GM21576 (cell line): Measurements from ENCODE around the gene ABHD16A.

Source experiments
- ATAC-seq: cut with Tn5 transposase; IDR thresholded peaks from one replicate; pipeline ENCODE4 v1.9.1; 2021; ENCODE audit warnings: mild to moderate bottlenecking, moderate library complexity; ENCODE audit not compliant: unreplicated experiment

The ABHD16A gene

DNA sequence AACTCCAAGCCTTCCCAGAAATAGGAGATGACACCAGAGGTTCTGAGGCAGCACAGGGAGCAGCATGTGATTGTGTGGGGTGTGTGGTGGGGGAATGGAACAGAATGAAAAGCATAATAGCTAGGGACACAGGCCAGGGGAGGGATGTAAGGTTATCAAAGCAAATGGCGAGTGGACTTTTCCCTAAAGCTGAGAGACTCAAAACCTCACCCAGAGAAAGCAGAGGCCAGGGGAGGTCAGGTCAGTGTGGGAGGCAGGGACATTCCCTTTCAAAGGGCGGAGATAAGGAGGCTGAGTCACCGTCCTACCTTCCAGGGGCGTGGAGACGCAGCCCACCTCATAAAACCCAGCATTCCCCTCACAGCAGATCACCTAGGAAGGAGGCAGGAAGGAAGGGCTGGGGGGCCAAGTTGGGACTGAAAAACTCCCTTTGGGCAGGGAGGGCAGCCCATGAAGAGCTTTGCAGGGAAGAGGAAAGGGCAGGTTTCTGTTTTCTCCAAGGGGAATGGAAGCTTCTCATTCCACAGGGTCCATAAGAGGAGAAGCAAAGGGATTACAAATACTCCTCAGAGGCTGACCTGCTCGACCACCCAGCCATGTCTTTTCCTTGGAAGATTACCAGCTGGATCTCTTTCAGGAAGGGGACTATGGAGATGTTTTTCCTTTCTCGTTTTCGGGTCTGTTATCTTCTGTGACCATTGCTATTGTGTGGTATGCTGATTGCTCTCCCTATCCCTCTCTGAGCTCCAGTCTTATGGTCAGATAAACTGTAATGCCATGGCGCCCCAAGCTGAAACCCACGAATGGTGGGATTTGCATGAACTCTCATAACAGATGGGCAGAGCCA is 12.7 kb downstream of the ABHD16A start:
- no peak for ATAC-seq

DNA sequence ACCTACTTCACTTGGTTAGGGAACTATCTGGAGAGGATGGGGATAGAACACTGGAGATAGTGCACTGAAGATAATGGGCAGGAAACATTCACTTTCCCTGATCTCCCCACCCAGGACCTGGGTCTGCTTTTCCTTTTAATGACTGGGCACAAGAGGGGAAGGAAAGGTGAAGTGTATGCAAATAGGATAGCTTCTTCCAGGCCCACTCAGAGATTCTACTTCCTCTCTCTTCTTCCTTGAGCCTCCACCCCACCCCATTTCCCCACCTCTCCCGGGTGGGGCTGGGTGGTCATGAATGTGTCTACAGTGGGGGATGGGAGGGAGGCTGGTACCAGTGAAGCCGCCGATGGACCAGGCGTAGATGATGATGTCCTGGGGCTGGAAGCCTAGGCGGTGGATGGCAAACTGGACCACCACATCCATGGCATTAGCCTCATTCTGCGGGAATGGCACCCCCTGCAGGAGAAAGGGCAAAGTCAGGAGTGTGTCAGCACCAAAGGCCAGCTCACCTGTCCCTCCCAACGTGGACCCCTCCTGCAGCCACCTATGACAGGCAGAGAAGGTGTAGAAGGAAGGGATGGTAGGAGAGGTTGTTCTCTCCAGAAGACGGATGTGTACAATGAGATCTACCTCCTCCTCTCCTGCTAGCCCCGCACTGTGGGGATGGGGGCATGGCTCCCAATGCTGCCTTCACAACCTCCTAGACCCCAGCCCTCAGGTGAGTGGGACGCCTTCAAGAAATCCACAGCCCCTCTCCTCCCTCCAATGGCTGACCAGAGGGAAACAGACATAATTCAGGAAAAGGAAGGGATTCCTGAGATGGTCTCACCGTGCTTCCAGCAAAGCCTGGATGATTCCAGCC is 13.6 kb downstream of the ABHD16A start:
- no peak for ATAC-seq

DNA sequence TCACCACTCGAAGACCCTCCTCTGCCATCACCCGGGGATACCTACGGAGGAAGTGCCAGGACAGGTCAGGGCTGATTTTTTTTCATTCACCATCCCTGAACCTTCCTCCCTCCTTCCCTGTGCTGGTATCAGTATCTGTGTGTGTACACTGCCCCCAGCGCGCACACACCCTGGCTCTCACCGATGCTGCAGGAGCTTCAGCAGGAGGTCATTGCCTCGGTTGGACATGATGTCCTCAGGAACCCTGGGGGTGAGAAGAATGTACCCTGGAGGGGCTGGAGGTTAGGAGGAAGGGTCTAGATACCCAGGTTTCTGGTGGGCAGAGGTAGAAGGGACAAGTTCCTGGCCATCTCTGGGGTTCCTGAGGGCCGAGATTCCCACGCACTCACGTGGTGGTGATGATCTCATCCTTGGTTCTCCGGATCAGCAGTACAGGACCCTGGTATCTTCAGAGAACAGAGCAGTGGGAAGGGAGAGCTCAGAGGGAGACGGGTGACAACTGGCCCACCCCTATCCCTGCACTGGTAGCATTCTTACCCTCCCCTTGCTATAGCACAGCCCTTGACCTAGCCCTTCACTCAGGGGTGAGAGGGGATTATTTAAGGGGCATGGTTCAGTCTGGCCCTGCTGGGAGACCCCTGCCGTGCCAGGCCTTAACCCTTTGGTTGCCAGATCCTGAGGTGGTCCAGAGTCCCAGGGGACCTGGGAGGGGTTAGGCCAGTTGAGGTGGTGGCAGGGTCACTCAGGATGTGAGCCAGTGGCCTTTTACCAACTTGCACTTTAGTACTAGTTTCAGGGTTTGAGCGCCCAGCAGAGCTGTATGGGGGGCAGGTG is 15.0 kb downstream of the ABHD16A start:
- ATAC-seq: no peak

DNA sequence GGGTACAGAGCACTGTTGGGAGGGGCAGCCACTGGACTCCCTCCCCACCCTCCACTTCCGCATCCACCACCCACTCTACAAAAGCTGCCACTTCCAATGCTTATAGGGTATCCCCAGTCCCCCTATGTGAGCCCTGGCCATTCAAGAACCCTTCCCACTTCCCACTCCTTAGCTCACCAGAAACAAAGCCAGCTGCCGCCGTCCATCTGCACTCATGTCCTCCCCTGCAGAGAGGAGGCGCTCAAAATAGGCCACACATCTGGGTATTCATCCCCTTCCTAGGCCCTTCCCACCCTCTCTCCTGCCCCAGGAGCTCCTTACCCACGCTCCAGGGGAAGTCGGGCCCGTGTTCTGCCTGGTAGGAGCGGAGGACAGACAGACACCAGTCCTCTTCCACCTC is 15.8 kb downstream of the ABHD16A start:
- ATAC-seq: no peak

DNA sequence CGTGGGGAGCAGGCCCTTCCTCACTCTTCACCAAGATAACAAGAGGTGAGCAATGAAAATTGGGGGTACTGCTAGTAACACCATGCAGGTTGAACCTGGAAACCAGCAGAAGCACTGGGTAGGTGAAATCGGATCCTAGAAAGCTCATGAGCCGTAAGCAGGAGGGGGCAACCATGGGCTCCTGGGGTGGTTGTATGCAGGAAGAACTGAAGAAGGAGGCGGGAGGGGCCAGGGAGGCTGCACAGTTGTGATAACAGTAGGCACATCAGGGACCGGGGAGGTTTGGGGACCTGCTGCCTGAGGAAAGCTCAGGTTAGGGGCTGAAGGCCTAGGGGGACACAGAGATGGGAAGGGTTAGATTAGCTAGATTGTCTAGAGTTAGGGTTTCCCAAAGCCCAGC is 16.6 kb downstream of the ABHD16A start:
- no peak for ATAC-seq

DNA sequence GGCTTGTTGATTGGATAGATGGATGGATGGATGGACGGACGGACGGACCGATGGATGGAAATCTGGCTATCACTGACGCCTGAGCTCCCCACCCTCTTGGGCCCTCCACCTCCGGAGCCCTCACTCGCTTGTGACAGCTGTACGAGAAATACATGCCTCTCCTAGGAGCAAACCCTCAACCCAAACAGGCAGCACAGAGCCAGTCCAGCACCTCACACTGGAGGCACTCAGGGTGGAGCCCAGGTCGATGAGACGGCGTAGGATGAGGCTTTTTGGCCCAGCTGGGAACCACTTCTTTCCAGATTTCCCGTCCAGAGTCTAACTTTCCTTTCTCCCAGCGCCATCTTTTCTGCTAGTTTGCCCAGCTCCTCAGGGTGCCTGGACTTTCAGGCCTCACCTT is 19.5 kb downstream of the ABHD16A start:
- no peak for ATAC-seq

DNA sequence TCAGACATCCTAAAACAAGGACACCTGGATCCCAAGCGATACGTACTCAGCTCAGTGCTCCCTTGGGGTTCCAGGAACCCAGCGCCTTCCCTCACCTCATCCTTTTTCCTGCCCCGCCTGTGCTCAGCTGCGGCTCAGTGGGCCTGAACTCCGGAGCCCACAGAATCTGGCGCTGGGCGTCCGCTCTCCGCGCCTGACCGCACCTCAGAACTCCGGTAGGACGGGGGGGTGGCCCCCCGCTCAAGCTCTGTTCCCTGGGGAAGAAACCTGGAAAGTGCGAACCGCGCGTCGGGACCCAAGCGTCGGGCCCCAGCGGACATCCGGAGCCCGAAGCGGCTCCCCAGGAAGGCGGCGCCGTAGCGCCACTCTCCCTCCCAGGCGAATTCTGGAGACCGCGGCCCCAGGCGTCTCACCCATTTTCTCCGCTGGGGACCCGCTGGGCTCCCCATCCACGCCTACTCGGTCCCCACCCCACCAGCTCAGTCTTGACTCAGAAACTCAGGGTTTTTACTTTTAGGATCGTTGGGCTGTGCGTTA is 21.9 kb downstream of the ABHD16A start:
- ATAC-seq: no peak

DNA sequence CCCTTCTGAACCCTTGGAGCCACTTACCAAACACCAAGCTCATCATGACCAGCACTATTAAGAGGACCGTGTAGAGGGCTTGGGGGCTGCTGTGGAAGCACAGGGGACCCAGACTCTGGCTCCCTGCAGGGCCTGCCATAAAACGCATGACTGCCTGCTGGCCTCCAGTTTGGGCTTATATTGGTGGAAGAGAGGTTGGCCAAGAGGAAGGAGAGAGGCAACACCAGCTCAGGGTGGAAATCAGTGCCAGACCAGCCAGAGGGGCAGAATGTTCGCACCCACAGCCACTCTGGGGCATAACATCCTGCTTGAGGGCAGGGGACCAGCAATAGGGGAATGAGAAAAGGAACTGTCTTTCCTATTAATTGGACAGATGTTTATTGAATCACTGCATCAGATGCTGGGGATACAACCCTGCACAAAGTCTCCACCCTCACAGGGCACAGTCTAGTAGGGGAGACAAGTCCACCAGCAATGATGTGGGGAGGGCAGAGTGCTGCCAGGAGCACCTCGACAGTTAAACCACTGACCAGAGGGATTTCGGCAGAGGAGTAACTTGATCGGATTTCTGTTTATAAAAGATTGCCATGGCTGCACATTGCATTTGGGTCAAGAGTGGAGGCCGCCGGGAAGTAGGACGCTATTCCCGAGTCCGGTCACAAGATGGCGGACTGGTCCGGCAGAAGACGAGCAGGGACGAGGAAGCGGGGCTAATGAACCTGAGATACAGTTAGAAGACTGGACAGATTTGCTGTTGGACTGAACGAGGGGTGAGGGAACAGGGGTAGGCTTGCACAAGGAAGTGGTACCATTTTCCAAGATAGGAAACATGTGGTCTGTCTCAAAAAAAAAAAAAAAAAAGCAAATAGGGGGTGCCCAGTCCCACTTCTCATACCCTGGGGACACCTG is 22.6 kb downstream of the ABHD16A start, which contains the start of gene LY6G5C:
TSS of gene LY6G5C (minus strand) at position 842 of the 909 bp plus-strand sequence. CDS start at position 148, 694 bp downstream.
- no peak for ATAC-seq

DNA sequence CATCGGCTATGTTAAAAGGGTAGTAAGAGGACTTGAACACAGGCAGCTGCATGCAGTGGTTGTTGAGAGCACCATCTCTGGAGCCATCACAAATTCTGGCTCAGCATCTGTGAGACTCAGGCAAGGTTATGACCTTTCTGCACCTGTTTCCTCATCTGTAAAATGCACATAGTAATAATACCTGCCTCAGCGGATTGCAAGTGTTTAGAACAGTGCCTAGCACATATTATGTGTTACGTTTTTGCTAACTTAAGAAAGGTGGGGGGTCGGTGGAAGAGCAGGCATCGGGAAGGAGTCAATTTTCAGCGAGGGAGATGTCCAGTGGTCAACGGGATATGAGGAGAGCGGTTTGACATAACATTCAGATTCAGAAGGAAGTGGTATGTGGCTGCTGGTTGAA is 25.2 kb downstream of the ABHD16A start:
- no peak for ATAC-seq

DNA sequence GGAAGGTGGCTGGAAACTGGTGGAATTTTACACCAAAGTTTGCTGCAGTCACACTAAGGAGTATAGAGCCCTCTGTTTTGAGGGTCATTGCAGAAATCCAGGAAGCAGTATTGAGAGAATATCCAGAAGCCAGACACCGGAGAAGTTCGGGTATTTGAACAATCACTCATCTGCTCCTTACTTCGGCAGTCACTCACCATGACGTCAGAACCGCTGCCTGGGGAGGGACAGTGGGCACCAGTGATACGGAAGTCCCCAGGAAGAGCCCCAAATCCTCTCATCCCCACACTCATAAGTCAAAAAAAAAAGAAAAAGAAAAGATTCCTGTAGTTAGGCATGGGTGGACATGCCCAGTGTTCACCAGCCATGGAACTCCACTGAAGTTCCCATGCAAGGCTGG is 26.2 kb downstream of the ABHD16A start:
- no peak for ATAC-seq

DNA sequence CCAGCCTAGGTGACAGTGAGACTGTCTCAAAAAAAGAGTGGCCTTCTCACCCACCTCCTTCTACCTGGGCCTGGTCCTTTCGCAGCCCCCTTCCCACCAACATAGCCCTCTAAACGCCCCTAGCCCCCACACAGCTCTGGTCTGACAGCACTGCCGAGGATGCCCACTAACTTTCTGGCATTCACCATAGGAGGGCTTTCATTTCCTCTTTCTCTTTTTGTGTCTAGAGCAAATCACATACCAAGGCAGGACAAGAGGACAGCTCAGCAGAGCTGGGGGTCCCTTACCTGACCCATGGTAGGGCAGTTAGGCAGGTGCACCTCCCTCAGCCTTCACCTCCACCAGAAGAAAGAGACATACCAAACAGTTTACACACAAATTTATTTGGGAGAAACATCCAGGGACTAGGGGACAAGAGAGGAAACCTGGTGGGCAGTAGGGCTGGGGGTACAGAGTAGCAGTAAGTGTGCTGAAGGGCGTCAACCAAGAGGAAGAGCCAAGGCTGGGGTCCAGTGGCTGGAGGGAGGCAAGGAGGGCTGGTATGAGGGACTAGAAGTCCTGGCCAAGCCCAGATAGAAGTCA is 26.7 kb downstream of the ABHD16A start:
- ATAC-seq: no peak

DNA sequence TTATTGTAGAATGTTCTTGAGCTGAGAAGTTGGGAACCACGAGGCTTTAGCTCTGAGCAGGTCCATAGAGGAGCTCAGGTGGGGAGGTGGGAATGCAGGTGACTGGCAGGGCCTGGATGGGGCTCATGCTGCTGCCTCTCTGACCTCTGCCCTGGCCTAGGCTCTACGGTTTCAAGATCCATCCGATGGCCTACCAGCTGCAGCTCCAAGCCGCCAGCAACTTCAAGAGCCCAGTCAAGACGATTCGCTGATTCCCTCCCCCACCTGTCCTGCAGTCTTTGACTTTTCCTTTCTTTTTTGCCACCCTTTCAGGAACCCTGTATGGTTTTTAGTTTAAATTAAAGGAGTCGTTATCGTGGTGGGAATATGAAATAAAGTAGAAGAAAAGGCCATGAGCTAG is 33.4 kb downstream of the ABHD16A start, which contains the start of gene LY6G5B:
TSS of gene LY6G5B (plus strand) at position 301 of the 400 bp plus-strand sequence. CDS start 975 bp downstream, outside the sequence.
- ATAC-seq: no peak

DNA sequence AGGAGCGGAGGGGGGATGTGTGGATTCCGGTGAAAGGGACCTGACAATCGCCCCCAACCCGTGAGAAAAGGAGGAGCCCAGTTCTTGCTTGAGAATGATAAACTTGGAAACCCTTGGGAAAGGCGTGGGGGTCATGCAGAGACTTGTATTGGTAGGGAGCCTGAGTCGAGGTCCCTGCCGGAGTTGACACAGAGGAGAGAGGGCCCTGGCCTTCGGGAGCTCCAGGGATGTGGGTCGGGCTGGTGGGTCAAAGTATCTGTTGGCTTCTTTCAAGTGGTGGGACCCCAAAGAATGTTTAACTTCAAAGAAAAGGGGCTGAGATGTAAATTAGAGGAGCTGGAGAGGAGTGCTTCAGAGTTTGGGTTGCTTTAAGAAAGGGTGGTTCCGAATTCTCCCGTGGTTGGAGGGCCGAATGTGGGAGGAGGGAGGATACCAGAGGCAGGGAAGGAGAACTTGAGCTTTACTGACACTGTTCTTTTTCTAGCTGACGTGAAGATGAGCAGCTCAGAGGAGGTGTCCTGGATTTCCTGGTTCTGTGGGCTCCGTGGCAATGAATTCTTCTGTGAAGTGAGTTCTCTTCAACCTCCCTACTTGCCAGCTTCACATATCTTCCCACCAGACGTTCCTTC is 36.7 kb downstream of the ABHD16A start:
- no peak for ATAC-seq

DNA sequence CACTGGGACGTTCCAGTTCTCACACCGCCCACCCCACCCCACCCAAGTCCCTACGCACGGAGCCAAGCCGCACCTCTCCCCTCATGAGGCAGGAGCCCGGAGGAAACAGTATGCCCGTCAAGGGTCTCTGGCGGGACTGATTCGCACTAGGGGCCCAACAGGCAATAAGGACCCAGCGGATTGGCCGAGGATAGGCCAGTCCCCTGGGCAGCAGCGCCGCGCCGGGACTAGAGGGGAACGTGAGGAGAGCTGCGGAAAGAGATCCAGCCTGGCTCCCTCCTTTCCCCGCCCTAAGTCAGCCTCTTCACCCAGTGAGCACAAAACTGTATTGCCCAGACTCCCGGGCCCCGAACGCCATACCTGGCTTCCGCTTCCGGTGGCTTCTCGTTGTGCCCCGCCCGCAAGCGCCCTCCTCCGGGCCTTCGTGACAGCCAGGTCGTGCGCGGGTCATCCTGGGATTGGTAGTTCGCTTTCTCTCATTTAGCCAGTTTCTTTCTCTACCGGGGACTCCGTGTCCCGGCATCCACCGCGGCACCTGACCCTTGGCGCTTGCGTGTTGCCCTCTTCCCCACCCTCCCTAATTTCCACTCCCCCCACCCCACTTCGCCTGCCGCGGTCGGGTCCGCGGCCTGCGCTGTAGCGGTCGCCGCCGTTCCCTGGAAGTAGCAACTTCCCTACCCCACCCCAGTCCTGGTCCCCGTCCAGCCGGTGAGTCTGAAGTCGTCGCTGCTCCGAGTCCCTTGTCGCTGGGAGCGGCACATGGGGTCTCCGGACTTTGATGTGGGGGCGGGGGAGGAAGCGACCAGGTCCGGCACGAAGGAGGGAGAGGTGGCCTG is 37.4 kb downstream of the ABHD16A start, which contains the start of gene CSNK2B:
TSS of gene CSNK2B (plus strand) at position 580 of the 836 bp plus-strand sequence. CDS start 752 bp downstream, outside the sequence.
- peak; percentile 69 for ATAC-seq

DNA sequence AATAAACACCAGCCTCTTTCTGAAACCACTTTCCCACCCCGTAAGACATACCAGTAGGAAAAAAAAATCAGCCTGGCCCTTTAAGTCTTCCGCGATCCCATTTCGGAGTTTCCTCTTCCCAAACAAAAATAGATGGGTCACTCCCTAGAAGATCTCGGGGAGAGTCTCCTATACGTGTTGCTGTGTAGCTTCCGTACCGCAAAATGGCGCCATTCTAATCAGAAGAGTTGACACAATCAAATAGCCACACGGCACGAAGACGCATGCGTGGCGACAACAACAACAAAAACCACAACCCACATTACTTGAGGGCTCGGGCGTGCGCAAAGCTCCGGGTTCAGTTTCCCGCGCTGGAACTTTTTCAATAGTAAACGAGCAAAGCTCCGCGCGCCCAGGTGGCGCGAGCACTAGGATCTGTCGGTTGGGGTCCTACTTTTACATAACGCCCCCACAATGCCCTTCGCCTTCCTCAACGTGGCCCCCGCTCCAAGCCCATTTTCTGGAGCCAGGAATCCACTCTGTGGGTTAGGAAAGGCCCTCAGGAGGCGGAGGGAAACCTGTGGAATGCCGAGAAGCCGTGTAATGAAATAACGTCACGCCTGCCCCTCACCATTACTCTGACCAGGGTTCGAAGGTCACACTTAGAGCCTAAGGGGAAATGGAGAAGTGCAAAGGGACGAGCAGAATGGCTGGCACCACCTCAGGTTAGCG is 38.2 kb downstream of the ABHD16A start, which contains the start of gene GPANK1:
TSS of gene GPANK1 (minus strand) at position 208 of the 711 bp plus-strand sequence. CDS start 519 bp downstream, outside the sequence.
- ATAC-seq: peak; percentile 27

DNA sequence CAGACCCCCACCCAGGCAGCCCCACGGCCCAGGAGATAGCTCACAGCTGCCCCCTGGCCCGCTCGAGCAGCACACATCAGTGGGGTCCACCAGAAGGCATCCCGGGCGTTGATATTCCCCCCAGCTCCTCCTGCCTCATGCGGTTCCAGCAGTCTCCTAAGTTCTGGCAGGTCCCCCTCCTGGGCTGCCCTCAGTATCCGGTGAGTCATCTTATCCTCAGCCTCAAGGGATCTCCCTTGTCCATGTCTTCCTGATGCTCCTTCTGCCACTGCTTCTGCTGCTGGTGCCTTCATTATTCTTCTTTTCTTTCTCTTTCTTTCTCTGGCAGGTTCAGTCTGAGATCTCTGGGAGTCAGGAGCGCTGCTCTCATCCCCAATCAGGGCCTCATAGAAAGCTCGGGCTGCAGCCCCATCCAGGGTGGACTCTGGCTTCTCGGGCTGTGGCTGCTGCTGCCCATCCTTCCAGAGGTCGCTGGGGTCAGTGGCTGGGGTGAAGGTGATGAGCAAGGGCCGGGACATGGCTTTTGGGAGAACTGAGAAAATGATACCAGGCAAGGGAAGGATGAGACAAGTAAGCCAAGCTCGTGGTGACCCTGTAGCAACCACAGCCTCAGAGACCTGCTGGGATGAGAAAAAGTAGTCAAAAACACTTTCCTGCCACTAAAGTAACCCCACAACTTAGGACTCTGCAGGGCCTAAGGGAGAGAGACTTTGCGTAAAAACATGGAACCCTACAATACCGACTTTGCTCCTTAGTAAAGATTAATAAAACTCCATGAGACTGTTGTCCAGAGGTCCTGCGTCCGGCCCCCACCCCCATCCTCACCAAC is 38.9 kb downstream of the ABHD16A start:
- ATAC-seq: no peak
